Parathyroid adenoma (tissue), 2 donors: ENCODE results near the gene GAB4.

Source experiments
- H2AFZ ChIP-seq: fragments of 300-600 bp; sonication (generic); one replicate; pipeline ENCODE4 v1.7.0; 2017; ENCODE audit warnings: antibody characterized with exemption, mild to moderate bottlenecking
- H3K27ac ChIP-seq: fragments of 300-600 bp; sonication (generic); one replicate; pipeline ENCODE4 v1.7.0; 2017
- H3K27me3 ChIP-seq: fragments of 300-600 bp; sonication (generic); one replicate; pipeline ENCODE4 v1.7.0; 2017; ENCODE audit warnings: low read length; ENCODE audit not compliant: control insufficient read depth, insufficient read depth
- H3K36me3 ChIP-seq: fragments of 300-600 bp; sonication (generic); one replicate; pipeline ENCODE4 v1.7.0; 2017; ENCODE audit warnings: low read length; ENCODE audit not compliant: control insufficient read depth, insufficient read depth
- H3K4me1 ChIP-seq: fragments of 300-600 bp; sonication (generic); one replicate; pipeline ENCODE4 v1.7.0; 2017; ENCODE audit warnings: control low read depth
- H3K4me2 ChIP-seq: fragments of 300-600 bp; sonication (generic); one replicate; pipeline ENCODE4 v1.7.0; 2017; ENCODE audit warnings: low read length
- H3K4me3 ChIP-seq: fragments of 300-600 bp; sonication (generic); one replicate; pipeline ENCODE4 v1.7.0; 2017; ENCODE audit warnings: low read depth, low read length
- H3K79me2 ChIP-seq: fragments of 300-600 bp; sonication (generic); one replicate; pipeline ENCODE4 v1.7.0; 2017; ENCODE audit warnings: control low read depth
- H3K9ac ChIP-seq: fragments of 300-600 bp; sonication (generic); one replicate; pipeline ENCODE4 v1.7.0; 2017; ENCODE audit warnings: mild to moderate bottlenecking
- H3K9me3 ChIP-seq: fragments of 300-600 bp; sonication (generic); one replicate; pipeline ENCODE4 v1.7.0; 2017; ENCODE audit warnings: low read length; ENCODE audit not compliant: control insufficient read depth
- CTCF ChIP-seq: fragments of 300-600 bp; sonication (generic); IDR thresholded peaks from one replicate; pipeline ENCODE4 v1.7.0; 2017; ENCODE audit warnings: antibody characterized with exemption, mild to moderate bottlenecking
- donor health status: primary hyperparathyroidism.

GAB4 gene

GRCh38 chr22:16961477-16962186 lies 46.4 kb downstream of the GAB4 start:
- Histone ChIP-seq H2AFZ (no peak overlapping the region), H3K4me3 (no peak overlapping the region), H3K9me3 (no peaks in the 10 kb centered on the region), H3K4me1 (no peaks in the 10 kb centered on the region), H3K4me2 (no peak overlapping the region), H3K9ac (no peak overlapping the region), H3K79me2 (no peaks in the 10 kb centered on the region), H3K27ac (no peak overlapping the region), H3K36me3 (no peaks in the 10 kb centered on the region), H3K27me3 (no peaks in the 10 kb centered on the region)
- TF ChIP-seq CTCF: no peak

- Histone ChIP-seq H3K9ac (no peak overlapping the region), H3K4me2 (no peak overlapping the region), H3K36me3 (no peaks in the 10 kb centered on the region), H3K9me3 (no peaks in the 10 kb centered on the region), H3K4me3 (no peak overlapping the region), H3K4me1 (no peaks in the 10 kb centered on the region), H3K27me3 (no peaks in the 10 kb centered on the region), H3K27ac (no peak overlapping the region), H2AFZ (no peak overlapping the region), H3K79me2 (no peaks in the 10 kb centered on the region)
- TF ChIP-seq CTCF: no peak
Observed at GRCh38 chr22:16960884-16961249, 47.2 kb downstream of the GAB4 start.

- H3K79me2 ChIP-seq: no peaks in the 10 kb centered on the region
- TF ChIP-seq CTCF: no peak
- H3K36me3 ChIP-seq: no peaks in the 10 kb centered on the region
- H3K27me3 ChIP-seq: no peaks in the 10 kb centered on the region
- H3K9ac ChIP-seq: no peak overlapping the region
- H3K4me2 ChIP-seq: no peak overlapping the region
- H2AFZ ChIP-seq: no peak overlapping the region
- no peak overlapping the region for H3K4me3 ChIP-seq
- H3K4me1 ChIP-seq: no peaks in the 10 kb centered on the region
- no peak overlapping the region for H3K27ac ChIP-seq
- H3K9me3 ChIP-seq: no peaks in the 10 kb centered on the region
Observed at GRCh38 chr22:16960220-16960883, 47.7 kb downstream of the GAB4 start.

GRCh38 chr22:16959345-16959930 lies 48.6 kb downstream of the GAB4 start:
- Histone ChIP-seq H3K27me3 (no peaks in the 10 kb centered on the region), H3K27ac (no peak overlapping the region), H3K4me1 (no peaks in the 10 kb centered on the region), H3K9ac (no peak overlapping the region), H3K4me2 (no peak overlapping the region), H3K9me3 (no peaks in the 10 kb centered on the region), H3K79me2 (no peaks in the 10 kb centered on the region), H2AFZ (no peak overlapping the region), H3K4me3 (no peak overlapping the region), H3K36me3 (no peaks in the 10 kb centered on the region)
- no peak for TF ChIP-seq CTCF
